Left lung (tissue), 10 donors: ENCODE measurements around the gene ROR2. TPM values are rescaled to one million over a fixed set of nuclear protein-coding genes. Genes with fewer than 3 reads are reported as not detected.

Source experiments
- ATAC-seq: fragments of 200-7000 bp; cut with Tn5 transposase; one replicate; pipeline ENCODE4 v1.9.1; 2020; ENCODE audit warnings: moderate library complexity
- DNase-seq, 4 donors: peaks; one replicate each; pipeline ENCODE4 v3.0.0-alpha.2; 2013 to 2020
- H3K27ac ChIP-seq, 2 donors: fragments of 200-600 bp; sonication (generic) in 1 of 2; one replicate each; pipeline versions ENCODE4 v1.5.0 to v1.8.0; 2020 to 2021
- H3K27me3 ChIP-seq, 2 donors: fragments of 200-600 bp; sonication (generic) in 1 of 2; one replicate each; pipeline versions ENCODE4 v1.5.0 to v1.8.0; 2020 to 2021
- H3K36me3 ChIP-seq, 2 donors: fragments of 200-600 bp; sonication (generic) in 1 of 2; one replicate each; pipeline versions ENCODE4 v1.5.0 to v1.8.0; 2020 to 2021
- H3K4me1 ChIP-seq, 2 donors: fragments of 200-600 bp; one replicate each; pipeline ENCODE4 v1.8.0; 2021
- H3K4me3 ChIP-seq, 2 donors: fragments of 200-600 bp; sonication (generic) in 1 of 2; one replicate each; pipeline versions ENCODE4 v1.5.0 to v1.8.0; 2020 to 2021; ENCODE audit warnings: mild to moderate bottlenecking in 1 of 2
- H3K9me3 ChIP-seq, 2 donors: fragments of 200-600 bp; sonication (generic) in 1 of 2; one replicate each; pipeline versions ENCODE4 v1.5.0 to v1.8.0; 2020 to 2021
- intact Hi-C, 2 donors: fragments of 100-400 bp; cut with DNase I; formaldehyde crosslinking; loops; one replicate each; pipeline versions ENCODE4 v1.11.2 to v1.14.2; 2022
- polyA plus RNA-seq, 6 donors: library from polyadenylated mRNA; unstranded; fragments of 120-200 nt; gene quantifications; one replicate each; pipeline ENCODE4 v1.2.1, GENCODE V29; 2013; ENCODE audit not compliant: insufficient read length in 6 of 6
- total RNA-seq, 2 donors: library from RNA; stranded (reverse); fragmentation: NEBNext Ultra II Directional; extraction: Animal tissue kit (Norgen Biotek cat#: 25700); gene quantifications; one replicate each; pipeline ENCODE4 v1.2.1, GENCODE V29; 2021
- TF ChIP-seq, protein P1 (sequence below), 2 donors: fragments of 200-600 bp; sonication (generic) in 1 of 2; IDR thresholded peaks; one replicate each; pipeline versions ENCODE4 v1.5.0 to v1.8.0; 2021; ENCODE audit warnings: antibody characterized with exemption in 2 of 2
- donor health status: DM: no; HTN: yes; CAD: no.
- donor health status: DM: no; HTN: no; CAD: no.

Gene ROR2
- total and polyA plus RNA-seq, 8 donors: 11.5 to 36.5 (median 29.7) TPM

DNA sequence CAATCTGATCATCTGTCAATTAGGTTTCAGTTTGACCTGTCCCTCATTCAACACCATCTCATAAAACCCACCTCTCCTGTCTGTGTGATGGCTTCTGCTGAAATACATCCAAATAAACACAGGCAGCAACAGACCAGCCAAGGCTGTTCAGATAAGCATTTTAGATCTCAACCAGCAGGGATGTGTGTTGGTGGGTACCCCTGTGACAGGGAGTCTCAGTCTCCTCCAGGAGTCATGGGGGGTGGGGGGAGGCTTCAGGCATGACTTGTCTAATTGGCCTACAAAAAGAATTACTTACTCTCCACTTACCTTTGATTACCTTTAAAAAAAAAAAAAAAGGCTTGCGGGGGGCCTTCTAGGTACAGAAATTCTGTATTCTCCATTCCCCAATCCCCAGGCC lies 65.9 kb downstream of the ROR2 start:
- ATAC-seq (no peak), DNase-seq (no peak)
- H3K27ac ChIP-seq: peak overlapping the region; percentile 23 to 61
- no peaks in the 10 kb centered on the region for H3K36me3 ChIP-seq
- TF ChIP-seq, protein P1, sequence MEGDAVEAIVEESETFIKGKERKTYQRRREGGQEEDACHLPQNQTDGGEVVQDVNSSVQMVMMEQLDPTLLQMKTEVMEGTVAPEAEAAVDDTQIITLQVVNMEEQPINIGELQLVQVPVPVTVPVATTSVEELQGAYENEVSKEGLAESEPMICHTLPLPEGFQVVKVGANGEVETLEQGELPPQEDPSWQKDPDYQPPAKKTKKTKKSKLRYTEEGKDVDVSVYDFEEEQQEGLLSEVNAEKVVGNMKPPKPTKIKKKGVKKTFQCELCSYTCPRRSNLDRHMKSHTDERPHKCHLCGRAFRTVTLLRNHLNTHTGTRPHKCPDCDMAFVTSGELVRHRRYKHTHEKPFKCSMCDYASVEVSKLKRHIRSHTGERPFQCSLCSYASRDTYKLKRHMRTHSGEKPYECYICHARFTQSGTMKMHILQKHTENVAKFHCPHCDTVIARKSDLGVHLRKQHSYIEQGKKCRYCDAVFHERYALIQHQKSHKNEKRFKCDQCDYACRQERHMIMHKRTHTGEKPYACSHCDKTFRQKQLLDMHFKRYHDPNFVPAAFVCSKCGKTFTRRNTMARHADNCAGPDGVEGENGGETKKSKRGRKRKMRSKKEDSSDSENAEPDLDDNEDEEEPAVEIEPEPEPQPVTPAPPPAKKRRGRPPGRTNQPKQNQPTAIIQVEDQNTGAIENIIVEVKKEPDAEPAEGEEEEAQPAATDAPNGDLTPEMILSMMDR (IDR thresholded peaks at IDR 0.05): no peak
- H3K4me1 ChIP-seq: peaks cover 4 to 5% of the 10 kb centered on the region in 2 donors
- peaks cover 0 to 20% of the 10 kb centered on the region in 2 donors for H3K27me3 ChIP-seq
- no peaks in the 10 kb centered on the region for H3K9me3 ChIP-seq
- no peak overlapping the region for H3K4me3 ChIP-seq
- intact Hi-C loops: no loop called here

GRCh38 chr9:91883503-91883902 lies 66.5 kb downstream of the ROR2 start:
- no peak overlapping the region for H3K4me3 ChIP-seq
- no peaks in the 10 kb centered on the region for H3K36me3 ChIP-seq
- H3K27me3 ChIP-seq: peaks cover 0 to 20% of the 10 kb centered on the region in 2 donors
- ATAC-seq: no peak
- peaks cover 4 to 5% of the 10 kb centered on the region in 2 donors for H3K4me1 ChIP-seq
- TF ChIP-seq, protein P1 (IDR thresholded peaks at IDR 0.05): no peak
- intact Hi-C loops: no loop called here
- H3K27ac ChIP-seq: peak overlapping the region in 1 of 2 donors; percentile 23
- no peak for DNase-seq
- no peaks in the 10 kb centered on the region for H3K9me3 ChIP-seq

DNA sequence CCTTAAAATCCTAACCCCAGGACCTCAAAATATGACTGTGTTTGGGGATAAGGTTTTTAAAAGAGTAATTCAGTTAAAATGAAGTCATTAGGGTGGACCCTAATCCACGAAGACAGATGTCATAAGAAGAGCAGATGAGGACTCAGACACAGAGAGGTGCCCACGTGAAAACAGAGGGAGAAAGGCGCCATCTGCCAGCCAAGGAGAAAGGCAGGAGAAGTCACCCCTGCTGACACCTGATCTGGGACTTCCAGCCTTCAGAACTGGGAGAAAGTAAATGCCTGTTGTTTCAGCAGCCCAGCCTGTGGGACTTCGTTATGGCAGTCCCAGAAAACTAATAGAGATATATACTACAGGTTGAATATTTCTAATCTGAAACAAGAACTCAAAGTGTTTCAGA lies 67.4 kb downstream of the ROR2 start:
- Histone ChIP-seq H3K4me1 (peaks cover 4 to 5% of the 10 kb centered on the region in 2 donors), H3K27me3 (peaks cover 0 to 14% of the 10 kb centered on the region in 2 donors), H3K36me3 (no peaks in the 10 kb centered on the region), H3K9me3 (no peaks in the 10 kb centered on the region), H3K4me3 (no peak overlapping the region), H3K27ac (no peak overlapping the region)
- TF ChIP-seq, protein P1 (IDR thresholded peaks at IDR 0.05): no peak
- intact Hi-C loops: no loop called here
- DNase-seq: no peak
- ATAC-seq: no peak

- ATAC-seq (no peak), DNase-seq (no peak)
- no peaks in the 10 kb centered on the region for H3K9me3 ChIP-seq
- TF ChIP-seq, protein P1 (IDR thresholded peaks at IDR 0.05): no peak
- H3K4me3 ChIP-seq: no peak overlapping the region
- no peak overlapping the region for H3K27ac ChIP-seq
- H3K27me3 ChIP-seq: no peaks in the 10 kb centered on the region
- H3K36me3 ChIP-seq: no peaks in the 10 kb centered on the region
- intact Hi-C loops: no loop called here
- H3K4me1 ChIP-seq: peaks cover 0 to 4% of the 10 kb centered on the region in 2 donors
These were observed 69.6 kb downstream of the ROR2 start for GRCh38 chr9:91880378-91880972.

GRCh38 chr9:91879231-91879630 lies 70.8 kb downstream of the ROR2 start:
- TF ChIP-seq, protein P1 (IDR thresholded peaks at IDR 0.05): no peak
- Histone ChIP-seq H3K36me3 (no peaks in the 10 kb centered on the region), H3K4me1 (no peaks in the 10 kb centered on the region), H3K27me3 (no peaks in the 10 kb centered on the region), H3K9me3 (no peaks in the 10 kb centered on the region), H3K27ac (no peak overlapping the region), H3K4me3 (no peak overlapping the region)
- intact Hi-C loops: no loop called here
- no peak for ATAC-seq
- DNase-seq: no peak
